ENCODE data around the gene BCL10. TPM values are rescaled to one million over a fixed set of nuclear protein-coding genes. Genes with fewer than 3 reads are reported as not detected.
A peak's percentile ranks its signal among the peaks of the same experiment; 100 is the strongest.

The BCL10 gene
- polyA plus RNA-seq, 1 donor (not counting 4 experiments of a cell fraction or from before 2014, with no cell fraction given), result 22.4 TPM

DNA sequence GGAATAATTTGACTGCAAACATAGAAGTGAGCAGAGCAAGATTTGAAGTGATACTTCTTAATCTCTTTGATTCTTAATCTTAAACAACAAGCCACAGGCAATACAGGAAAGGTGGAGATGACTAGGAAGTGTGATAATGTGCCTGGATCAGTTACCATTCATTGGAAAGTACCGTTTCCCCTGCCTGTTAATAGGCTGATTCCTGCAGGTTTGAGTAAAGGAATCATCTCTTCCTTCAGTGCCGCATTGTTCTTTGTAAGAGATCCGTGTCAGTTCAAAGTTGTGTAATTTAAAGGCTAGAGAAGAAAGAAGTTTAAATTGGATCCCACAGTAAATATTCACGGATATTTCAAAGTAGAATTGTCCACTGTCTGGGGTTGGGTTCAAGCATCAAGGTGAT is 43.5 kb upstream of the BCL10 start:
- Histone ChIP-seq H3K36me3 (ENCODE audit: control insufficient read depth in 2 of 2, extremely low read depth in 1 of 2, insufficient read depth in 2 of 2, low read length in 2 of 2) (no peaks in the 10 kb centered on the region), H3K9me1 (ENCODE audit: control insufficient read depth, extremely low read depth, insufficient read depth, low read length) (no peaks in the 10 kb centered on the region), H3K9me3 (ENCODE audit: control insufficient read depth, low read depth, low read length) (no peaks in the 10 kb centered on the region), H3K9ac (ENCODE audit: control insufficient read depth, extremely low read depth, insufficient read depth, low read length) (peak overlapping the region; percentile 74), H3K4me1 (ENCODE audit: control insufficient read depth, extremely low read depth, insufficient read depth, low read length) (peaks cover 70% of the 10 kb centered on the region), H2AFZ (ENCODE audit: control insufficient read depth, low read length) (no peak overlapping the region), H3K4me3 (ENCODE audit: control insufficient read depth in 2 of 3, extremely low read depth in 1 of 3, insufficient read depth in 2 of 3, low read depth in 1 of 3, low read length in 3 of 3) (peak overlapping the region in 2 of 3 experiments; percentile 44 to 48), H3K4me2 (ENCODE audit: control insufficient read depth, extremely low read depth, insufficient read depth, low read depth, low read length) (peak overlapping the region; percentile 86), H4K20me1 (ENCODE audit: control insufficient read depth, extremely low read depth, insufficient read depth, low read length) (no peaks in the 10 kb centered on the region), H3K27ac (ENCODE audit: control insufficient read depth, insufficient read depth, low read length) (peak overlapping the region; percentile 90), H3K79me2 (ENCODE audit: control insufficient read depth, insufficient read depth, low read length) (no peaks in the 10 kb centered on the region), H3K27me3 (ENCODE audit: control insufficient read depth, extremely low read depth, insufficient read depth, low read length) (no peaks in the 10 kb centered on the region)
- dilution Hi-C loops (cut with MboI; ENCODE audit: extremely low pct_ligation_motif_present, low sequenced_read_pairs), result no loop called here
- TF ChIP-seq EZH2 (IDR thresholded peaks at IDR 0.05; ENCODE audit: low read length) (no peak), CTCF (optimal IDR thresholded peaks at IDR 0.05 in 1 of 3, IDR thresholded peaks at IDR 0.05 in 1 of 3, conservative IDR thresholded peaks at IDR 0.05 in 1 of 3; ENCODE audit: extremely low read depth in 1 of 3, insufficient read depth in 2 of 3, low read length in 3 of 3) (no peak)
- DNase-seq (ENCODE audit: low read depth, low spot score) (no peak), FAIRE-seq (peak; percentile 89)

DNA sequence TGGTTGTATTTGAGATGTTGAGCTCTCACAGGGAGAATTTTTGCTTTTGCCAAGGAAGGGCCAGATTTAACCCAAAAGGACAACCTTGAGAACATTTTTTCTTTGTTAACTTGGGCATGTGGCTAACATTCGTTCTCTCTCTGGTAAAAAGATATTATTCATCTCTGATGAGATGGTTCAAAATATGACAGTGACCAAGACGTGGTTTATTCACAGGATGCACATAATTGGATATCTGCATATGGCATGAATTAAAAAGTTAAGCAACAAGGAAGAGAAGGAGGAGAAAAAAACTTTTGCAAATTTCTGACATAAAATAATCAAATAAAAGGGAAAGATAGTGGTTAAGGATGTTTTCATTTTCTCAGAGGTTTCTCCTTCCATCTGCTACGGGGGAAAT is 43.1 kb upstream of the BCL10 start:
- H4K20me1 ChIP-seq (ENCODE audit: control insufficient read depth, extremely low read depth, insufficient read depth, low read length), result no peaks in the 10 kb centered on the region
- FAIRE-seq, result no peak
- H3K9me1 ChIP-seq (ENCODE audit: control insufficient read depth, extremely low read depth, insufficient read depth, low read length), result no peaks in the 10 kb centered on the region
- TF ChIP-seq CTCF (optimal IDR thresholded peaks at IDR 0.05 in 1 of 3, IDR thresholded peaks at IDR 0.05 in 1 of 3, conservative IDR thresholded peaks at IDR 0.05 in 1 of 3; ENCODE audit: extremely low read depth in 1 of 3, insufficient read depth in 2 of 3, low read length in 3 of 3), result no peak
- TF ChIP-seq EZH2 (IDR thresholded peaks at IDR 0.05; ENCODE audit: low read length), result no peak
- no peaks in the 10 kb centered on the region for H3K79me2 ChIP-seq (ENCODE audit: control insufficient read depth, insufficient read depth, low read length)
- no peaks in the 10 kb centered on the region for H3K9me3 ChIP-seq (ENCODE audit: control insufficient read depth, low read depth, low read length)
- dilution Hi-C loops (cut with MboI; ENCODE audit: extremely low pct_ligation_motif_present, low sequenced_read_pairs), result no loop called here
- no peaks in the 10 kb centered on the region for H3K27me3 ChIP-seq (ENCODE audit: control insufficient read depth, extremely low read depth, insufficient read depth, low read length)
- peak overlapping the region; percentile 90 for H3K27ac ChIP-seq (ENCODE audit: control insufficient read depth, insufficient read depth, low read length)
- H3K4me1 ChIP-seq (ENCODE audit: control insufficient read depth, extremely low read depth, insufficient read depth, low read length), result peaks cover 75% of the 10 kb centered on the region
- H3K9ac ChIP-seq (ENCODE audit: control insufficient read depth, extremely low read depth, insufficient read depth, low read length), result no peak overlapping the region
- H3K4me3 ChIP-seq (ENCODE audit: control insufficient read depth in 2 of 3, extremely low read depth in 1 of 3, insufficient read depth in 2 of 3, low read depth in 1 of 3, low read length in 3 of 3), result no peak overlapping the region
- H3K36me3 ChIP-seq (ENCODE audit: control insufficient read depth in 2 of 2, extremely low read depth in 1 of 2, insufficient read depth in 2 of 2, low read length in 2 of 2), result no peaks in the 10 kb centered on the region
- H2AFZ ChIP-seq (ENCODE audit: control insufficient read depth, low read length), result no peak overlapping the region
- DNase-seq (ENCODE audit: low read depth, low spot score), result no peak
- peak overlapping the region; percentile 86 for H3K4me2 ChIP-seq (ENCODE audit: control insufficient read depth, extremely low read depth, insufficient read depth, low read depth, low read length)

All from keratinocyte (primary cell).